ENCODE results near the gene ABCG1.

Gene ABCG1

GRCh38 chr21:42272109-42272962, 53.4 kb downstream of the ABCG1 start:
- DNase-seq (ENCODE audit: low read depth) = no peak

- DNase-seq (ENCODE audit: low read depth) = no peak
These were observed 54.2 kb downstream of the ABCG1 start for GRCh38 chr21:42272984-42273600.

- DNase-seq (ENCODE audit: low read depth) = no peak
These were observed 57.1 kb downstream of the ABCG1 start for GRCh38 chr21:42276076-42276475.

- no peak for DNase-seq (ENCODE audit: low read depth)
These were observed 57.7 kb downstream of the ABCG1 start for GRCh38 chr21:42276526-42277154.

GRCh38 chr21:42277593-42277992, 58.7 kb downstream of the ABCG1 start:
- DNase-seq (ENCODE audit: low read depth) = no peak

- DNase-seq (ENCODE audit: low read depth) = no peak
These were observed 59.7 kb downstream of the ABCG1 start for GRCh38 chr21:42278451-42279149.

- DNase-seq (ENCODE audit: low read depth) = no peak
These were observed 60.5 kb downstream of the ABCG1 start for GRCh38 chr21:42279341-42279871.

- no peak for DNase-seq (ENCODE audit: low read depth)
These were observed 60.9 kb downstream of the ABCG1 start for GRCh38 chr21:42279888-42280287.

- no peak for DNase-seq (ENCODE audit: low read depth)
These were observed 61.6 kb downstream of the ABCG1 start for GRCh38 chr21:42280356-42281180.

GRCh38 chr21:42281181-42281680, 62.3 kb downstream of the ABCG1 start:
- DNase-seq (ENCODE audit: low read depth) = no peak

GRCh38 chr21:42282021-42282420, 63.1 kb downstream of the ABCG1 start:
- no peak for DNase-seq (ENCODE audit: low read depth)

- no peak for DNase-seq (ENCODE audit: low read depth)
These were observed 63.8 kb downstream of the ABCG1 start for GRCh38 chr21:42282715-42283114.

- no peak for DNase-seq (ENCODE audit: low read depth)
These were observed 66.8 kb downstream of the ABCG1 start for GRCh38 chr21:42285569-42286245.

- DNase-seq (ENCODE audit: low read depth) = no peak
These were observed 67.5 kb downstream of the ABCG1 start for GRCh38 chr21:42286416-42286815.

- no peak for DNase-seq (ENCODE audit: low read depth)
These were observed 68.5 kb downstream of the ABCG1 start for GRCh38 chr21:42287193-42288083.

GRCh38 chr21:42288962-42289361, 70.0 kb downstream of the ABCG1 start:
- DNase-seq (ENCODE audit: low read depth) = no peak

- no peak for DNase-seq (ENCODE audit: low read depth)
These were observed 71.0 kb downstream of the ABCG1 start for GRCh38 chr21:42289926-42290325.

- DNase-seq (ENCODE audit: low read depth) = no peak
These were observed 71.6 kb downstream of the ABCG1 start for GRCh38 chr21:42290505-42290904.

- DNase-seq (ENCODE audit: low read depth) = no peak
These were observed 72.2 kb downstream of the ABCG1 start for GRCh38 chr21:42291003-42291750.

All from T-helper 22 cell (primary cell).